Measurements from ENCODE around the gene LRMDA. TPM values are rescaled to one million over a fixed set of nuclear protein-coding genes. Genes with fewer than 3 reads are reported as not detected.

The LRMDA gene
- total RNA-seq, 1 donor from 2014 or later = not detected

- intact Hi-C loops (cut with micrococcal nuclease) = no loop called here
Observed at GRCh38 chr10:75857269-75857846, 425.9 kb downstream of the LRMDA start.

DNA sequence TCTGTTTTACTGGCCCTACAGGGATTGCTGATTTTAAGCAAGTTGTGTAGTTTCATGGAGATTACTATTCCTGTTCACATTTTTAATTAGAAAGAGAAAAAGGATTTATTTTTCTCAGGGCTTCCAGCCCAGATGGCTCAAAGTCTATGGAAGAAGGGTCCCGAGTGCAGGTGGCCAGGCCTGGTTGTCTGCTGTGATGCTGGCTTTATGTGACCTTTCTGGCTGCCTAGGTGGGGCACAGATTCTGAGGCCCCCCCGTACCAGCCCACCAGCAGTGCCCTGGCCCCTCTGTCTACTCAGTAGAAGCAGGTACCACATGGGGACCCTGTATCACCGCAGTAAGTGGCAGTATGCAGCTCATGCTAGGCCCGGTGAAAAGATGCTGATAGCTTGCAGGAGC, 426.5 kb downstream of the LRMDA start:
- intact Hi-C loops (cut with micrococcal nuclease) = no loop called here

DNA sequence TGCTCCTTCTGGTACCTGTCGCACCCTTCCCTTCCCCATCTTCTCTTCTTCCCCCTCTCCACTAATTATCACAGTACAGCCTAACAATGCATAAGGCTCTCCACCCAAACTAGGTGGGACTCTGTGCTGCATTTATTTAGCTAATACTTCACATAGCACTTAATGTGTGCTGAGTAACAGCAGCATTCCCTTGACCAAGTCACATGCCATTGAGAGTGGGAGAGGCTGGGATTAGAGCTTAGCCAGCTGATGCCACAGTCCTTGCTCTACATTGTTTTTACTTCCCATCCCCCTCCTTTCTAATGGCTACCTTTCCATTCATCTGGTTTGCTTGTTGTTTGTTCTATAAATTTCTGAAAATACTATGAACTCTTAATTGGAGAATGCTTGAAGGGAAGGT, 426.9 kb downstream of the LRMDA start:
- intact Hi-C loops (cut with micrococcal nuclease) = no loop called here

DNA sequence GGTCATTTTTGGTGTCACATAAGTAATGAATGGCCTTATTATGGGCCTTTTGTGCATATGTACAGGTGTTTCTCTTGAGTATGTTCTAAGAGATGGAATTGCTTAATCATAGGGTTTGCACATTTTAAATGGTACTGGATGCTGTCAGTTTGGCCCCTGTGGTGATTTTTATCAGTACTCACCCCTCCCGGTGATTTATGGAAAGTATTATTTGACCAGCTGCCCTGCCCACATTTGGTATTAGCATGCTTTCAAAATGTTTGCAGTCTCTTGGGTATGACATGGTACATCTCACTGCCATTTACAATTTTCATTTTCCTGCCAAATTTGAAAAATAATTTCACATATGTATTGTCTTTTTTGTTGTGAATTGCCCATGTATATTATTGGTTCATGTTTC, 427.7 kb downstream of the LRMDA start:
- intact Hi-C loops (cut with micrococcal nuclease) = no loop called here

GRCh38 chr10:75860009-75860408, 428.6 kb downstream of the LRMDA start:
- intact Hi-C loops (cut with micrococcal nuclease) = no loop called here

GRCh38 chr10:75861582-75861981, 430.2 kb downstream of the LRMDA start:
- intact Hi-C loops (cut with micrococcal nuclease) = no loop called here

- intact Hi-C loops (cut with micrococcal nuclease) = no loop called here
Observed at GRCh38 chr10:75862935-75863334, 431.5 kb downstream of the LRMDA start.

DNA sequence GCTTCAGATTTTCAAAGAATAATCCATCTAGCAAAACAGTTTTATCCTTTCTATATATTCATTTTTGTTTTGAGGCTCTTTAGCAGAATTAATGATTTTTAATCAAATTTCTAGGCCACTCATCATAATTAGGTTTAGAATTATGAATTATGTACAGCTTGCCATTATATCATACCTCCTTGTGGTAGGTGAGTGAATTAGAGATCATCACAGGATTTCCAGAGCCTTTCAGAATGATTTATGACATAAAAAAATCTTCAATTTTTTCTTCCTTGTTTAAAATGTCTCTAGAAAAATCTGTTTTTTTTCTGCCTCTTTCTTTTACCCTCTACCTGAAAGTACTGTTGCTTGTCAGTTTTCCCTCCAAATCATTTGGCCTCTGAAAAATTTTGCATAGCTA, 433.3 kb downstream of the LRMDA start:
- intact Hi-C loops (cut with micrococcal nuclease) = no loop called here

- intact Hi-C loops (cut with micrococcal nuclease) = no loop called here
Observed at GRCh38 chr10:75865413-75866299, 434.2 kb downstream of the LRMDA start.

DNA sequence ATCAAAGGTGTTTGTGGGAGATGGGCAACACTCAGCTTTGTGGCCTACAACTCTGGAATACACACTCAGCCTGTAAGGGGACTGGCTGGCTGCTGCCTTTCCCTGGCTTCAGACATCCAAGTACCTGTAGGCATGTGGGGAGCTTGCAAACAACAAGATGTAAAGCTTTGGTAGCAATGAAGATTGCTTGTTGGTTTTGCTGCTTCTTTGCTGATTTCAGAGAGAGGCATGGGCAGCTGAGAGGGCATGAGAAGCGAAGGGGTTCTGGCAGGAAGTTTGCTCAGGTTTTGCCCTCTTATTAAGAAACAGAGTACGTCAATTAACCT, 434.8 kb downstream of the LRMDA start:
- intact Hi-C loops (cut with micrococcal nuclease) = no loop called here

GRCh38 chr10:75866731-75867130, 435.3 kb downstream of the LRMDA start:
- intact Hi-C loops (cut with micrococcal nuclease) = no loop called here

- intact Hi-C loops (cut with micrococcal nuclease) = no loop called here
Observed at GRCh38 chr10:75868574-75868973, 437.1 kb downstream of the LRMDA start.

DNA sequence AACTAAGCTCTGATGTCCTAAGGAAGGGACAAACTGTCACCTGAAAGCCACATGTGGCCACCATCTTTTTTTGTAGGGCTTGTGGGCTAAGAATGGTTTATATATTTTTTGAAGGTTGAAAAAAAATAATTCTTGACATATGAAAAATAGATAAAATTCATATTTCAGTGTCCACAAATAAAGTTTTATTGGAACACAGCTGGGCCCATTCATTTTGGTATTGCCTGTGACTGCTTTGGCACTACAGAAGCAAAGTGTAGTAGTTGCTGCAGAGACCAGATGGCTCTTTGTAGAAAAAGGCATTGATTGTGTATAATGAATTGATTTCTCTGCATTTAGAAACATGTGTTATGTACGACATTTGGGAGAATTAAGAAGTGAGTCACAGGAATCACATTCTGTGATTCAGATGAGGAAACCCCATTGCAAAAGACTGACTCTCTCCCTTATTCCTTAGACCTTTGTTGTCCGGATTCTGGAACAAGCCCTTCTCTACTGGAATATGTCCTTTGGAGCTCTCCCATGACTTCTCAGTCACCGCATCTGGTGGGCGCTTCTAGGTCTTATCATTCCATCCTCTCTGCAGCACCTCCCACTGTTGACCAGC, 438.7 kb downstream of the LRMDA start:
- intact Hi-C loops (cut with micrococcal nuclease) = no loop called here

GRCh38 chr10:75875740-75876139, 444.3 kb downstream of the LRMDA start:
- intact Hi-C loops (cut with micrococcal nuclease) = no loop called here

- intact Hi-C loops (cut with micrococcal nuclease) = no loop called here
Observed at GRCh38 chr10:75876710-75877109, 445.3 kb downstream of the LRMDA start.

GRCh38 chr10:75877877-75878276, 446.5 kb downstream of the LRMDA start:
- intact Hi-C loops (cut with micrococcal nuclease) = no loop called here

- intact Hi-C loops (cut with micrococcal nuclease) = no loop called here
Observed at GRCh38 chr10:75878586-75878985, 447.2 kb downstream of the LRMDA start.

DNA sequence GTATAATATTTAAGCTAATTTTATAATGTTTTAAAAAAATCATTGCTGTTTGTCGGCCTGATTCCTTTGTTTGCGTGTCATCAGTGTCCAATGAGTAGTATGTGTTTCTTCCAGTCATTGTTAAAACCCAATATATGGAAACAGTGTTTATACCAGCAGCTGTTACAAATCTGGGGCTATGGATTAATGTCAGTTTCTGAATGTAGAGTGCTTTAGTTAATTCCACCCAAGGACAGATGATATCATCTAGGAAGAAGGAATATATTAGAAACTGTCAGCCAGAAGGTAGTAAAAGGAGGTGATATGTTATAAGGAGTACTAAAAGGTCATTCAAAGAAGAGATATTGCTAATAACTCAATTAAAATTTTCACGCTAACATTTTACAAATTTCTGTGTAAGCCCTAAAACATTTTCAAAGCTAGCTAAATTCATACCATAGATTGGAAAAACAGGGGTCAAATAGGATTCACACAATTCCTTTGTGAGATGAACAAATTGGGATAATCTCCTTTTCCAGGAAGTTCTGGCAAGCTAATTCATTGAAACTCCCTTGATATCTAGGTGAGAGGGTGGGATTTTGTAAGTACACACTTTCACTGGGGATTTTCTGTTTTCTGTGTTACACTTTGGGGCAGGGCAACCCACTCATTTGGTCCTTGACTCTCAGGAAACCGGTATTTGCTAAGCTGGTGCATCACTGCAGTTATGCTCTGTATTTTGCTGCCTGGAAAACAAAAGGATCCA, 448.8 kb downstream of the LRMDA start:
- intact Hi-C loops (cut with micrococcal nuclease) = no loop called here

DNA sequence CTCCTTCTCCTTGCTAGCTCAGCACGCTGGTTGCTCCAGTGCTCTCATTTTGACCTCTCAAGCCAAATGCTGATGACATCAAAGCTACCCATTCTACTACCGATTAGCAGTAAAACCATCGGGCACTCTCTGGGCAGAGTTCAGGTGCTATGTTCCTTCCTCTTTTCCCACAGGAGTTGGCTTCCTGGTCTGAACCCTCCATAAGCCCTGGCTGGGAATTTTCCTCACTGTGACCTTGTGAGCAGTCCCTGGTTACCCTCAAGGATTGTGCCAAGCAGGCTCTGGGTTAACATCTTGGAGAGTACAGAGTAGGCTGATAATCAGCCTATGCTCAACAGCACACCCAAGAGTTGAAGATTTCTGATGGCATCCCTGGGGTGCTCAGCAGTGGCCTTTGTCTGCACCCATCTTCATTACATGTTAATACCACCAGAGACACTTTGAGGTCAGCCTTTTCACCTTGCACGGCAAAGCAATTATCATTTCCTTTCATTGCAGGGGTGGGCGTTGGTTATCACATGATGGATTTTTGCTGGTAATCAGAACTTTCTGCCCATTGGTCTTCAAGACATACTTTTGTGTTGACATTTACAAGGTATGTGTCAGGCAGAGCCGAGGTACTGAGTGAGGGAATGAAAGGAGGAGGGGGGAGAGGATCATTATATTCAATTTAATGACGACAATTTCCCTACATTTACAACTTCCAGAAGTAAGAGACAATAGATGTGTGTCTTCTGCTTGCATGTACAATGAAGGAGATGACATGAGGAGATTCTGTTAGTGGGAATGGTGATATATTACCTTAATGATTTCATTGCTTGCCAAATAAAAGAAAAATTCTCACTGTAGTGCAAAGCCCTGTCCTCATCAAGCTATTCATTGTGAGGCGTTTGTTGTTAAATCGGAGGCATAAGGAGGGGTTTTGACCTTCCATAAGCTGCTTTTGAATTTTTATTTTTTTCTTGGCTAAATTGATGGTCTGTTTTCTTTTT, 452.0 kb downstream of the LRMDA start:
- intact Hi-C loops (cut with micrococcal nuclease) = no loop called here

GRCh38 chr10:75884808-75885207, 453.4 kb downstream of the LRMDA start:
- intact Hi-C loops (cut with micrococcal nuclease) = no loop called here

DNA sequence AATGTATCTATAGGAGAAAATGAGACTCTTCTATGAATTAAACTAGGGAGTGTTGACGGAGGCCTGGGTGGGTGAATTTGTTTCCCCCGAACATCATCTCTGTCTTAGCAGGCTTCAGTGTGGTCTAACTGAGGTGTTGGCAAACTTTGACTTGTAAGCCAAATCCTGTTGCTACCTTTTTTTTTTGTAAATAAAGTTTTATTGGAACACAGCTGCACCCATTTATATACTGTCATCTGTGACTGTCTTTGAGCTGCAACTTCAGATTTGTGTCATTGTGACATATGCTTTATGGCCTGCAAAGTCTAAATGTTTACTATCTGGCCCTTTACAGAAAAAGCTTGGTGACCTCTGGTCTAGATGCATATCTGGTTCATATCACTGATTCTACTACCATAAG, 455.9 kb downstream of the LRMDA start:
- intact Hi-C loops (cut with micrococcal nuclease) = no loop called here
